Renal pelvis (tissue), 12 donors: ENCODE data around the gene ACOT2. TPM values are rescaled to one million over a fixed set of nuclear protein-coding genes. Genes with fewer than 3 reads are reported as not detected.
A peak's percentile ranks its signal among the peaks of the same experiment; 100 is the strongest.
"Not testable (repeated sequence)": the region's sequence is repeated elsewhere in the genome, so short reads cannot be mapped to it uniquely, and the experiment has no call there.

Experiments
- DNase-seq: peaks from one replicate; pipeline ENCODE4 v3.0.0-alpha.2; 2013
- long read RNA-seq, 16 experiments: transcript quantifications; one replicate each; lab custom pipeline, GENCODE V29; 2026
- polyA plus RNA-seq, 3 donors: library from polyadenylated mRNA; unstranded; fragments of 120-200 nt; gene quantifications; one replicate each; pipeline ENCODE4 v1.2.1, GENCODE V29; 2013; ENCODE audit not compliant: insufficient read length in 3 of 3

The ACOT2 gene
- polyA plus RNA-seq, result 10 to 100 TPM; 58.2 to 81.2 (median 69.6) TPM
- long read RNA-seq, donor 1, transcript ACOT2-201 (3 exons, 1,774 nt), result major isoform, 32 of 57 reads
- long read RNA-seq, donor 1, partial matches to known transcripts, result 25 of 57 reads
- long read RNA-seq, donor 1, other reads (novel, unspliced or antisense), result 0 of 57 reads
- long read RNA-seq, donor 2, transcript ACOT2-201 (3 exons, 1,774 nt), result major isoform, 41 of 48 reads
- long read RNA-seq, donor 2, partial matches to known transcripts, result 7 of 48 reads
- long read RNA-seq, donor 2, other reads (novel, unspliced or antisense), result 0 of 48 reads
- long read RNA-seq, donor 3, transcript ACOT2-201 (3 exons, 1,774 nt), result major isoform, 26 of 43 reads
- long read RNA-seq, donor 3, partial matches to known transcripts, result 17 of 43 reads
- long read RNA-seq, donor 3, other reads (novel, unspliced or antisense), result 0 of 43 reads
- long read RNA-seq, donor 4, transcript ACOT2-201 (3 exons, 1,774 nt), result major isoform, 29 of 53 reads
- long read RNA-seq, donor 4, partial matches to known transcripts, result 24 of 53 reads
- long read RNA-seq, donor 4, other reads (novel, unspliced or antisense), result 0 of 53 reads
- long read RNA-seq, donor 5, transcript ACOT2-201 (3 exons, 1,774 nt), result major isoform, 23 of 29 reads
- long read RNA-seq, donor 5, partial matches to known transcripts, result 6 of 29 reads
- long read RNA-seq, donor 5, other reads (novel, unspliced or antisense), result 0 of 29 reads
- long read RNA-seq, donor 6, transcript ACOT2-201 (3 exons, 1,774 nt), result major isoform, 26 of 36 reads
- long read RNA-seq, donor 6, partial matches to known transcripts, result 9 of 36 reads
- long read RNA-seq, donor 6, other reads (novel, unspliced or antisense), result 0 of 36 reads
- long read RNA-seq, donor 7, transcript ACOT2-201 (3 exons, 1,774 nt), result major isoform, 22 of 30 reads
- long read RNA-seq, donor 7, partial matches to known transcripts, result 8 of 30 reads
- long read RNA-seq, donor 7, other reads (novel, unspliced or antisense), result 0 of 30 reads
- long read RNA-seq, donor 8, transcript ACOT2-201 (3 exons, 1,774 nt), result major isoform, 5 of 11 reads
- long read RNA-seq, donor 8, partial matches to known transcripts, result 6 of 11 reads
- long read RNA-seq, donor 8, other reads (novel, unspliced or antisense), result 0 of 11 reads
- long read RNA-seq, donor 9, transcript ACOT2-201 (3 exons, 1,774 nt), result major isoform, 44 of 63 reads
- long read RNA-seq, donor 9, partial matches to known transcripts, result 19 of 63 reads
- long read RNA-seq, donor 9, other reads (novel, unspliced or antisense), result 0 of 63 reads
- long read RNA-seq, donor 10, transcript ACOT2-201 (3 exons, 1,774 nt), result major isoform, 31 of 43 reads
- long read RNA-seq, donor 10, partial matches to known transcripts, result 12 of 43 reads
- long read RNA-seq, donor 10, other reads (novel, unspliced or antisense), result 0 of 43 reads
- long read RNA-seq, donor 11, transcript ACOT2-201 (3 exons, 1,774 nt), result major isoform, 13 of 19 reads
- long read RNA-seq, donor 11, partial matches to known transcripts, result 6 of 19 reads
- long read RNA-seq, donor 11, other reads (novel, unspliced or antisense), result 0 of 19 reads
- long read RNA-seq, donor 12, transcript ACOT2-201 (3 exons, 1,774 nt), result major isoform, 44 of 64 reads
- long read RNA-seq, donor 12, partial matches to known transcripts, result 20 of 64 reads
- long read RNA-seq, donor 12, other reads (novel, unspliced or antisense), result 0 of 64 reads
- long read RNA-seq, donor 13, transcript ACOT2-201 (3 exons, 1,774 nt), result major isoform, 14 of 27 reads
- long read RNA-seq, donor 13, partial matches to known transcripts, result 13 of 27 reads
- long read RNA-seq, donor 13, other reads (novel, unspliced or antisense), result 0 of 27 reads
- long read RNA-seq, donor 14, result 0 reads
- long read RNA-seq, donor 15, result 0 reads
- long read RNA-seq, donor 16, transcript ACOT2-201 (3 exons, 1,774 nt), result major isoform, 26 of 44 reads
- long read RNA-seq, donor 16, partial matches to known transcripts, result 18 of 44 reads
- long read RNA-seq, donor 16, other reads (novel, unspliced or antisense), result 0 of 44 reads

GRCh38 chr14:73569185-73569958 lies at the start of gene ACOT2:
ACOT2 (plus strand) TSS chr14:73569213; CDS start chr14:73569241, 28 bp downstream.
- peak; percentile 87 for DNase-seq

DNA sequence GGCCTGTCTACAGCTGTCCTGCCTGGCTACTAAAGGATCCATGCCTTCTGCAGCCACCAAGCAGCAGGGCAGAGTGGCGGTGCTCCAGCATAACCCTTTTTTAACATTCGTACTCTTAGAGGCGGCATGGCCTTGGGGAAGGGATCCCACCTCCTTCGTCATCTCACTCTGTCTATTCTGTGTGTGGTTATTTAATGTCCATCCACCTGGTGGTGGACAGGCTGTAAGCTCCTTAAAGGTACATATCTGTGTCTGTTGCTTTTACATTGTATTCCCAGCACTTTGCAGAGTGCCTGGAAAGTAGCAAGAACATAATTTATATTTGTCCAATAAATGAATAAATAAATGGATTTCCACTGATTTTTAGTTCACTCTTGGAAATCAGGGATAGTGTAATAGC lies 47.8 kb upstream of the ACOT2 start:
- DNase-seq, result no peak

DNA sequence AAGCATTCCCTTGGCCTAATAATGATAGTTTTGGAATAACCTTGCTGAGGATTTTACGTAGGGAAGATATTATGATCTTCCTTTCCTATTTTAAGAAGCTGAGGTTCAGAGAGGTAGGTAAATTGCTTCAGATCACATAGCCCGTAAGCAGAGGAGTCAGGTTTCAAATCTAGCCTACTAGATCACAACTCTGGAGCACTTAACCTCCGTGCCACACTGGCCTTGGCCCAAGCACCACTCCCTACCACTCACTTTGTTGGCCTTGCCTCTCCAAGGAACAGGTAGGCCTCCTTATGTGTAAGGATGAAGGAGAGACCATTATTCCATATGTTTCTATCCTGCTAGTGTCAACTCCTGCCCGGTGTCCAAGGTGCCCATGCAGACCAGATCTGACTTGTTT lies 44.5 kb upstream of the ACOT2 start:
- DNase-seq, result no peak

GRCh38 chr14:73526036-73526984 lies 42.7 kb upstream of the ACOT2 start:
- DNase-seq, result no peak

- DNase-seq, result not testable (repeated sequence)
Measured at GRCh38 chr14:73529356-73529755, 39.7 kb upstream of the ACOT2 start.

GRCh38 chr14:73531971-73532370 lies 37.0 kb upstream of the ACOT2 start:
- not testable (repeated sequence) for DNase-seq

DNA sequence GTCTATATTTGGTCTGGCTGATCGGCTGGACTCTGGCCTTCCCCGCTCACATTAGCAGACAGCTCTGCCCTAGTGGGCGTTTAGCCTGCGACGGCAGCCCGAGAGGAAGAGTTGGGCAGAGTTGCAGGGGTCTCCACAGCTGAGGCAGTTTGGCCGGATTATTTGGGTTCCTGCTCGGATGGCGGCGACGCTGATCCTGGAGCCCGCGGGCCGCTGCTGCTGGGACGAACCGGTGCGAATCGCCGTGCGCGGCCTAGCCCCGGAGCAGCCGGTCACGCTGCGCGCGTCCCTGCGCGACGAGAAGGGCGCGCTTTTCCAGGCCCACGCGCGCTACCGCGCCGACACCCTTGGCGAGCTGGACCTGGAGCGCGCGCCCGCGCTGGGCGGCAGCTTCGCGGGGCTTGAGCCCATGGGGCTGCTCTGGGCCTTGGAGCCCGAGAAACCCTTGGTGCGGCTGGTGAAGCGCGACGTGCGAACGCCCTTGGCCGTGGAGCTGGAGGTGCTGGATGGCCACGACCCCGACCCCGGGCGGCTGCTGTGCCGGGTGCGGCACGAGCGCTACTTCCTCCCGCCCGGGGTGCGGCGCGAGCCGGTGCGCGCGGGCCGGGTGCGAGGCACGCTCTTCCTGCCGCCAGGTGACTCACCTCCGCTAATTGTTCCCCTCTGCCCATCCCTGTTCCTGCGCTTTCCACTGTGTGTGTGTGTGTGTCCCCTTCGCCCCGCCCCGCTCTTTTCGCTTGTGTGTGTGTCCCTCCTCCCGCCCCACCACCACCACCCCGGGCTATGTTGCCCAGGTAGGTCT lies 31.6 kb upstream of the ACOT2 start:
- DNase-seq, result not testable (repeated sequence)

DNA sequence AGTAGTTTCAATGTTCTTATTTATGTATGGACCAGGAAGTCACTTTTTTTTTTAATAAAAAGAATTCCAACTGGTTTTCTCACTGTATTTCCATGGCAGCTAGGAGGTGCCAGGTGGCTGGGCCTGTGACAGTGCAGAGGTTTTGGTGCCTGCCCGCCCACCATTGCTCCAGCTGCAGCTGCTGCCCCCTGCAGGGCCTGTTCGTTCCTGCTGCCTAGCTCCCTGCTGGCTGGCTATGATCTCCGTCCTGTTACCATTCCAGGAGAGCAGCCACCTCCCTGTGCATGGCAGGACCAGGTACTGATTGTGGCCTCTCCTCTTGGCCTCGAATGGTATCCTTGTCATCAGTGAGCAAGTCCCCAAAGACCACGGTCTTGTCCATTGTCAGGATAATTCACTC lies 30.0 kb upstream of the ACOT2 start:
- not testable (repeated sequence) for DNase-seq

DNA sequence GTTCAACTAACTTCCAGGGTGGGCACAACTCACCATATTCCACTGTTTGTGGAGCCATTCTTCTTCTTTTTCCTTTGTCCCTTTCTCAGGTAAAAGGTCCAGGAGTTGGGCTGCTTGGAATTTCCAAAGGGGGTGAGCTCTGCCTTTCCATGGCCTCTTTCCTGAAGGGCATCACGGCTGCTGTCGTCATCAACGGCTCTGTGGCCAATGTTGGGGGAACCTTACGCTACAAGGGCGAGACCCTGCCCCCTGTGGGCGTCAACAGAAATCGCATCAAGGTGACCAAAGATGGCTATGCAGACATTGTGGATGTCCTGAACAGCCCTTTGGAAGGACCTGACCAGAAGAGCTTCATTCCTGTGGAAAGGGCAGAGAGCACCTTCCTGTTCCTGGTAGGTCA lies 26.1 kb upstream of the ACOT2 start:
- not testable (repeated sequence) for DNase-seq

GRCh38 chr14:73545353-73545752 lies 23.7 kb upstream of the ACOT2 start:
- not testable (repeated sequence) for DNase-seq

GRCh38 chr14:73549097-73549496 lies 19.9 kb upstream of the ACOT2 start:
- not testable (repeated sequence) for DNase-seq

DNA sequence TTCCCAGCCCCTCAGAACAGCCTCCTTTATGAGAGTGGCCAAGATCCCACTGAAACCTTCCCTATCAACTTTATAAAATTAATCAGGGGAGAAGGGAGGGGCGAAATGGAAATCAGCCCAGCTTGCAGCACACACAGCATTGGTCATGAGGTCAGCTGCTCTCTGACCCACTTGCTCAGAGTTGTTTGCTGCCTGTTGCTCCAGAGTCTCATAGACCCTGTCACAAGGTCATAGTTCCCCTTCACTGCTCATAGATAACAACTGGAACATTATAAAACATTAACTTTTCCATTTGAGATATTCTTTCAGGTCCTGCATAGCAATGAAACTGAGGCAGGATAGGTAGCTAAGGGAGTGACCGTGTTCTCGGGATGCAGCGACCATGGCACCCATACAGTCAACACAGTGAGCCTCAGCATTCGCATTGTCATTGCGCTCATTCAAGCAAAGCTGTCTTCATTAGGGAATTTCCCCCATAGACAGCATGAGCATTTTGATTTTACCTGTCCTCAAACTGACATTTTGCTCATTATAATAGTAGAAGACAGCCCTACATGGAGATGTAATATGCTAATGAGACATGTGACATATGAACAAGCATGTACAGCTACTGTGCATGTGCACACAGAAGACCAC lies 19.0 kb upstream of the ACOT2 start:
- not testable (repeated sequence) for DNase-seq

DNA sequence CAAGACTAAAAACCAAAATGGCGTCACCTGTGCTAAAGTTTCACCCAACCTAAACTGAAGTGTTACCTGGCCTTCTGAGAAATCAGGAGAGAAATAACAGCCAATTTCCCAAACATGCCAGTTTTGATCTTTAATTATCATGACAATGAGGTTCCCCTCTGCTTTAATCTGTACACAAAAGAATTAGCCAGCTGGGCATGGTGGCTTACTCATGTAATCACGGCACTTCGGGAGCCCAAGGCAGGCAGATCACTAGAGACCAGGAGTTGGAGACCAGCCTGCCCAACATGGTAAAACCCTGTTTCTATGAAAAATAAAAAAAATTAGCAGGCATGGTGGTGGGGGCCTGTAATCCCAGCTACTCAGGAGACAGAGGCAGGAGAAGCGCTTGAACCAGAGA lies 15.2 kb upstream of the ACOT2 start:
- no peak for DNase-seq

DNA sequence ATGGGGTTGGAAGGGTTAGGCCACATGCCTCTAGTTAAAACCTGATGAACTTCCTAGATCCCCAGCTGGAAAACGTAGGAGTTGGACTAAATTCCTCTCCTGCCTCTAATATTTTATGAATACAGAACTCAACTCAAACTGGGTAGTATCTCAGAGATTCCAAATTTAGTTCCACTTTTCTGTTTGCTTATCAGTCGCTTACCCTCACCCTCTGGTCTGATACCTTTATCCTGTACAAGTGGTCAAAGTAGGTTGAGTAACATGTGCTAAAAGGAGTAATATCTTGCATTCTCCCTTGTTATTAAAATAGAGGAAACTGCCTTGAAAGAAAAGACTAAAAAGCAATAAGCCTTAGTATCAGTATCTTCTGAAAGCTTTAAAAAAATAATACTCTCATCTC lies 11.8 kb upstream of the ACOT2 start:
- not testable (repeated sequence) for DNase-seq

- not testable (repeated sequence) for DNase-seq
Measured at GRCh38 chr14:73558238-73558637, 10.8 kb upstream of the ACOT2 start.

DNA sequence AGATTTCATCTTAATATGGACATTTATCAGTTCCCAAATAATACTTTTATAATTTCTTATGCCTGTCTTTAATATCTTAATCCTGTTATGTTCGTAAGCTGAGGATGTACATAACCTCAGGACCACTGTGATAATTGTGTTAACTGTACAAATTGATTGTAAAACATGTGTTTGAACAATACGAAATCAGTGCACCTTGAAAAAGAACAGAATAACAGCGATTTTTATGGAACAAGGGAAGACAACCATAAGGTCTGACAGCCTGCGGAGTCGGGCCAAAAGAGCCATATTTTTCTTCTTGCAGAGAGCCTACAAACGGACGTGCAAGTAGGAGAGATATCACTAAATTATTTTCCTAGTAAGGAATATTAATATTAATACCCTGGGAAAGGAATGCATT lies 6.8 kb upstream of the ACOT2 start:
- not testable (repeated sequence) for DNase-seq

GRCh38 chr14:73562696-73563095 lies 6.3 kb upstream of the ACOT2 start:
- not testable (repeated sequence) for DNase-seq
